ENCODE results near the gene UBE2O.

UBE2O gene

DNA sequence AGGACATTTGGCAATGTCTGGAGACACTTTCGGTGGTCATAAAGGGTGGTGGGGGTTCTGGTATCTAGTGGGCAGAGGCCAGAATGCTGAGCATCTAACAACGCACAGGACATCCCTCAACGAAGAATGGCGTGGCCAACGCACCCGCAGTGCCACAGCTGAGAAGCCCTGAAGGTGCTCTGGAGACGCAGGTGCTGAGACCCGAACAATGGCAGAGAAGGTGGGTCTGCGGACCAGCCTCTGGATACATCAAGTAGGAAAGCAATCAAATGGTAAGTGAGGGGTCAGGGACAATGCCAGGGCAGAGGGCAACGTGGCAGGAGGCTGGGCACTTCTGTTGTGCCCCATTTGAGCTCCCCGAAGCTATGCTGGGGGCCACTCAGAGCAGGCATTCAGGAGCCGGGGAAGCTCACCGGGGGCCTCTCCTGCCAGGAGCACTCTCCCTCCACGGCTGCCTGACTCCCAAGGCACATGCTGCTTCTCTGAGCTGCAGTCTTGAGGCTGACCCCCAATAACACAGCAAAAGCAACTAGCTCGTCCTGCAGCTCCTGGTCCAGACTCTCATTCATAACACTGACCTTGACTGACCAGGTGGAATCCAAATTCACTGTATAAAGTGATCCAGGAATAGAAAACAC lies 42.5 kb downstream of the UBE2O start:
- H4K5ac ChIP-seq (ENCODE audit: low read length), result no peak overlapping the region
- no peaks in the 10 kb centered on the region for H3K36me3 ChIP-seq (ENCODE audit: control insufficient read depth, insufficient read depth, low read length)
- no peak overlapping the region for H3K23ac ChIP-seq (ENCODE audit: low read length)
- peaks cover 7% of the 10 kb centered on the region for H3K4me1 ChIP-seq (ENCODE audit: control insufficient read depth, low read depth, low read length)
- H3K79me2 ChIP-seq (ENCODE audit: control insufficient read depth, insufficient read depth, low read length), result peaks cover 30% of the 10 kb centered on the region
- no peak overlapping the region for H3K4me2 ChIP-seq (ENCODE audit: low read length)
- no peak overlapping the region for H2BK120ac ChIP-seq (ENCODE audit: low read depth, low read length)
- no peak overlapping the region for H2BK15ac ChIP-seq (replicated peaks; ENCODE audit: low read depth)
- H3K4me3 ChIP-seq (ENCODE audit: low read length), result no peak overlapping the region
- no peak overlapping the region for H3K27ac ChIP-seq (ENCODE audit: low read depth, low read length)
- no peak overlapping the region for H2BK5ac ChIP-seq (ENCODE audit: low read length)
- no peak overlapping the region for H2AK5ac ChIP-seq (ENCODE audit: low read length)
- no peak overlapping the region for H3K4ac ChIP-seq (ENCODE audit: low read depth, low read length)
- H3K27me3 ChIP-seq (ENCODE audit: insufficient read depth, low read length, poor library complexity), result no peaks in the 10 kb centered on the region
- no peak overlapping the region for H3K18ac ChIP-seq (ENCODE audit: low read length)
- WGBS (ENCODE audit: extremely low coverage, insufficient coverage, low lambda C conversion rate), result no CpG with 5 or more reads among the region's 15 CpGs
- no peak overlapping the region for H4K8ac ChIP-seq (ENCODE audit: low read depth, low read length)
- no peak overlapping the region for H3K9ac ChIP-seq (ENCODE audit: low read length)
- DNase-seq, result no peak
- no peak overlapping the region for H3K56ac ChIP-seq (ENCODE audit: low read length)
- H3K79me1 ChIP-seq (ENCODE audit: low read length), result peaks cover 29% of the 10 kb centered on the region

DNA sequence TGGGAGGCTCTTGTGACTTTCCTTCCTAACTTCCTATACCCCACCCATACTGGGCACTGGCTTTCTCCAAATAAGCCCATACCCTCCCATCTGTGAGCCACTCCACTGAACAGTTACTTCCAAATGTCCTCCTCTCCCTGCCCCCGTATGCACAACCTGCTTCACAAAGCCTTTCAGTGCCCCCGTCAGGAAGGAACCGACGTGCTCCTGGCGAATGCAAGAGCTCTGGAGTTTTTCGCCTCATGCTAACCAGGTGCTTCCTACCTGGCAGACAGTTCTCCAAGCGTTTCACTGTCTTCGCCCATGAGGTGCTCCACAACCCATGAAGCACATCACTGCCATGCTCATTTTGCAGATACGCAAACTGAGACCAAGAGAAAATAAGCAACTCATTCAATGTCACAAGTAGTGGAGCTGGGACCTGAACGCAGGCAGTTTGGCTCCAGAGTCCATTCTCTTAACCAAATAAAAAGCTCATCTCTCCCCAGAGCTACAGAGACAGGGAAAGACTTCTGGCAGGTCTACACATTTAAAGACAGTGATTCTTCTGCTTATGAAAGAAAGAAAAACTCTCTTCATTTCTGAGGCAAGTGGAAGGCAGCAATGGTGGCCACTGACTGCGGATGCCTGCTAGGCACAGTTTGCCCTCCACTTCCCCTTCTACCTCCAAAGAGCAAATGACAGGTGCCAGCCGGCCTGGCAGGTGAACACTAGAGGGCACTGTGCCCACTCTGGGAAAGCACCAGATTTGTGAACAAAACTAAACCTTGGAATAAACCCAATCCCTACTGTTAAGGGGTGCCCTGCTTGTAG lies 44.7 kb downstream of the UBE2O start:
- H3K9ac ChIP-seq (ENCODE audit: low read length), result no peak overlapping the region
- no peak overlapping the region for H3K4me3 ChIP-seq (ENCODE audit: low read length)
- no peak overlapping the region for H2BK15ac ChIP-seq (replicated peaks; ENCODE audit: low read depth)
- peaks cover 18% of the 10 kb centered on the region for H3K79me1 ChIP-seq (ENCODE audit: low read length)
- H4K8ac ChIP-seq (ENCODE audit: low read depth, low read length), result no peak overlapping the region
- WGBS (ENCODE audit: extremely low coverage, insufficient coverage, low lambda C conversion rate), result no CpG with 5 or more reads among the region's 12 CpGs
- no peak overlapping the region for H3K4ac ChIP-seq (ENCODE audit: low read depth, low read length)
- H3K79me2 ChIP-seq (ENCODE audit: control insufficient read depth, insufficient read depth, low read length), result peaks cover 18% of the 10 kb centered on the region
- H3K36me3 ChIP-seq (ENCODE audit: control insufficient read depth, insufficient read depth, low read length), result peaks cover 1% of the 10 kb centered on the region
- H3K4me1 ChIP-seq (ENCODE audit: control insufficient read depth, low read depth, low read length), result no peaks in the 10 kb centered on the region
- H3K4me2 ChIP-seq (ENCODE audit: low read length), result no peak overlapping the region
- no peaks in the 10 kb centered on the region for H3K27me3 ChIP-seq (ENCODE audit: insufficient read depth, low read length, poor library complexity)
- no peak overlapping the region for H3K18ac ChIP-seq (ENCODE audit: low read length)
- no peak overlapping the region for H4K5ac ChIP-seq (ENCODE audit: low read length)
- no peak overlapping the region for H3K56ac ChIP-seq (ENCODE audit: low read length)
- H3K23ac ChIP-seq (ENCODE audit: low read length), result no peak overlapping the region
- H3K27ac ChIP-seq (ENCODE audit: low read depth, low read length), result no peak overlapping the region
- DNase-seq, result peak; percentile 68
- H2BK120ac ChIP-seq (ENCODE audit: low read depth, low read length), result no peak overlapping the region
- H2AK5ac ChIP-seq (ENCODE audit: low read length), result no peak overlapping the region
- no peak overlapping the region for H2BK5ac ChIP-seq (ENCODE audit: low read length)

DNA sequence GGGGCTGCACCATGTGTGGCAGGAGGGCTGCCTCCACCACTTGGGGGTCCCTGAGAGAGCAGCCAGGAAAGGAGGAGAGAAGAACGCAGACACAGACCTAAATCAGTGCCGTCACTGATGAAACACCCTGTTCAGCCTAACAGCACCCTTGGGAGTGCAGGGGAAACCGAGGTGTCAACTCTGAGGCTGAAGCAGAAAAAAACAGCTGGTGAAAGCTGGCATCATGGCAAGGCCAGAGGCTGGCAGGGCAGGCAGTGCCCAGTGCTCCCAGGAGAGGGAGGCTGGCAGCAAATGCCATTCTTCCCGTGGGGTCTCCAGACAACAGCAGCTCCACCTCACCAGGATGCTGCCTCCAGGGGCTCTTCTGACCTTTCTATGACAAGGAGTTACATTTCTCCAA lies 45.4 kb downstream of the UBE2O start:
- H3K36me3 ChIP-seq (ENCODE audit: control insufficient read depth, insufficient read depth, low read length), result peaks cover 7% of the 10 kb centered on the region
- WGBS (ENCODE audit: extremely low coverage, insufficient coverage, low lambda C conversion rate), result no CpG with 5 or more reads among the region's 4 CpGs
- H3K4me1 ChIP-seq (ENCODE audit: control insufficient read depth, low read depth, low read length), result no peaks in the 10 kb centered on the region

DNA sequence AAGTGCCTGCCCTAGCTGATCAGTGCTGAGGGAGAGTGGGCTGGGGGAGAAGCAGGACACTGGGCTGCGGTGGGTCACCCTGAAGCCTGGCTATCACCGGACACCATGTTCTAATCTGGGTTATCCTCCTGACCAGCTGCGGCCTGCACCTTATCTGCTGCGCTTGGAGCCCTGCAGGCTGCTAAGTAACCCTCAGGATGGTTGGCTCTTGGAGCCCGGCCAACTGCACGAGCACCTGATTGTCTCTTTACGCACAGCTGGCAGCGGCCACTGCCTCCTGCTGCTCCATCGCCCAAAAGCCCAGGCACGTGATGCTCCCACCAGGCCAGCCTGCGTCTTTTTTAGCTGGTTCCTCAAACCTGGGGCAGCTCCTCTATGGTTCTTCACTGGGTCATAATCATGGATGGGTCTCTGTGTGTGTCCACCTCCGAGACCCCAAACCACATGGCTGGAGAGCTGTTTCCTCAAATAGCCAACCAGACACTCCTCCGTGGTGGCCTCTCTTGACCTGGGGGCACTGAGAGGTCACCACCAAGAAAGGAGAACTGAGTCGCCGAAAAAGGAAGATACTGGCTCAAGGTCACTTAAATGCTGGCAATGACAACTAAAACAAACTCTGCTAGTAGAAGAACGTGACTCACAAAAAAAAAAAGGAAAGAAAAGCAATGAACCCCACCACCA lies 46.8 kb downstream of the UBE2O start:
- Histone ChIP-seq H3K4me2 (ENCODE audit: low read length) (no peak overlapping the region), H3K4me3 (ENCODE audit: low read length) (no peak overlapping the region)
- no CpG with 5 or more reads among the region's 16 CpGs for whole genome bisulfite sequencing (ENCODE audit: extremely low coverage, insufficient coverage, low lambda C conversion rate)

More for the DNA sequence above, 45.4 kb downstream of the UBE2O start:
- Histone ChIP-seq H2BK120ac (ENCODE audit: low read depth, low read length) (no peak overlapping the region), H2BK5ac (ENCODE audit: low read length) (no peak overlapping the region), H3K23ac (ENCODE audit: low read length) (no peak overlapping the region), H3K4me2 (ENCODE audit: low read length) (no peak overlapping the region), H3K79me2 (ENCODE audit: control insufficient read depth, insufficient read depth, low read length) (peaks cover 18% of the 10 kb centered on the region), H4K5ac (ENCODE audit: low read length) (no peak overlapping the region), H3K4me3 (ENCODE audit: low read length) (no peak overlapping the region), H3K56ac (ENCODE audit: low read length) (no peak overlapping the region), H3K79me1 (ENCODE audit: low read length) (peaks cover 18% of the 10 kb centered on the region), H3K4ac (ENCODE audit: low read depth, low read length) (no peak overlapping the region), H3K27ac (ENCODE audit: low read depth, low read length) (no peak overlapping the region), H3K27me3 (ENCODE audit: insufficient read depth, low read length, poor library complexity) (no peaks in the 10 kb centered on the region), H4K8ac (ENCODE audit: low read depth, low read length) (no peak overlapping the region), H2AK5ac (ENCODE audit: low read length) (no peak overlapping the region), H2BK15ac (replicated peaks; ENCODE audit: low read depth) (no peak overlapping the region), H3K9ac (ENCODE audit: low read length) (no peak overlapping the region), H3K18ac (ENCODE audit: low read length) (no peak overlapping the region)
- DNase-seq, result no peak

GRCh38 chr17:76405607-76405966 lies 47.4 kb downstream of the UBE2O start:
- H3K4ac ChIP-seq (ENCODE audit: low read depth, low read length), result no peak overlapping the region
- DNase-seq, result no peak
- H3K36me3 ChIP-seq (ENCODE audit: control insufficient read depth, insufficient read depth, low read length), result peaks cover 17% of the 10 kb centered on the region
- H2BK120ac ChIP-seq (ENCODE audit: low read depth, low read length), result no peak overlapping the region
- H3K4me3 ChIP-seq (ENCODE audit: low read length), result no peak overlapping the region
- H3K27me3 ChIP-seq (ENCODE audit: insufficient read depth, low read length, poor library complexity), result no peaks in the 10 kb centered on the region
- H4K8ac ChIP-seq (ENCODE audit: low read depth, low read length), result no peak overlapping the region
- no peak overlapping the region for H2BK15ac ChIP-seq (replicated peaks; ENCODE audit: low read depth)
- H2BK5ac ChIP-seq (ENCODE audit: low read length), result no peak overlapping the region
- H3K9ac ChIP-seq (ENCODE audit: low read length), result no peak overlapping the region
- no peak overlapping the region for H4K5ac ChIP-seq (ENCODE audit: low read length)
- no peak overlapping the region for H3K23ac ChIP-seq (ENCODE audit: low read length)
- peaks cover 18% of the 10 kb centered on the region for H3K79me2 ChIP-seq (ENCODE audit: control insufficient read depth, insufficient read depth, low read length)
- no peak overlapping the region for H3K18ac ChIP-seq (ENCODE audit: low read length)
- H3K79me1 ChIP-seq (ENCODE audit: low read length), result peaks cover 16% of the 10 kb centered on the region
- H3K27ac ChIP-seq (ENCODE audit: low read depth, low read length), result no peak overlapping the region
- no peak overlapping the region for H2AK5ac ChIP-seq (ENCODE audit: low read length)
- H3K4me2 ChIP-seq (ENCODE audit: low read length), result no peak overlapping the region
- H3K56ac ChIP-seq (ENCODE audit: low read length), result no peak overlapping the region
- no CpG with 5 or more reads among the region's 9 CpGs for WGBS (ENCODE audit: extremely low coverage, insufficient coverage, low lambda C conversion rate)
- no peaks in the 10 kb centered on the region for H3K4me1 ChIP-seq (ENCODE audit: control insufficient read depth, low read depth, low read length)

More for the DNA sequence above, 46.8 kb downstream of the UBE2O start:
- H3K79me2 ChIP-seq (ENCODE audit: control insufficient read depth, insufficient read depth, low read length), result peaks cover 18% of the 10 kb centered on the region
- H3K18ac ChIP-seq (ENCODE audit: low read length), result no peak overlapping the region
- no peak overlapping the region for H3K23ac ChIP-seq (ENCODE audit: low read length)
- no peaks in the 10 kb centered on the region for H3K4me1 ChIP-seq (ENCODE audit: control insufficient read depth, low read depth, low read length)
- H2AK5ac ChIP-seq (ENCODE audit: low read length), result no peak overlapping the region
- H2BK120ac ChIP-seq (ENCODE audit: low read depth, low read length), result no peak overlapping the region
- H3K36me3 ChIP-seq (ENCODE audit: control insufficient read depth, insufficient read depth, low read length), result peaks cover 14% of the 10 kb centered on the region
- H3K4ac ChIP-seq (ENCODE audit: low read depth, low read length), result no peak overlapping the region
- no peak overlapping the region for H4K8ac ChIP-seq (ENCODE audit: low read depth, low read length)
- DNase-seq, result no peak
- no peak overlapping the region for H2BK15ac ChIP-seq (replicated peaks; ENCODE audit: low read depth)
- H3K27ac ChIP-seq (ENCODE audit: low read depth, low read length), result no peak overlapping the region
- H3K9ac ChIP-seq (ENCODE audit: low read length), result no peak overlapping the region
- H3K56ac ChIP-seq (ENCODE audit: low read length), result no peak overlapping the region
- peaks cover 16% of the 10 kb centered on the region for H3K79me1 ChIP-seq (ENCODE audit: low read length)
- H4K5ac ChIP-seq (ENCODE audit: low read length), result no peak overlapping the region
- H2BK5ac ChIP-seq (ENCODE audit: low read length), result no peak overlapping the region
- H3K27me3 ChIP-seq (ENCODE audit: insufficient read depth, low read length, poor library complexity), result no peaks in the 10 kb centered on the region
